Measurements from ENCODE around the gene PRR20C.
"Not testable (repeated sequence)": the region's sequence is repeated elsewhere in the genome, so short reads cannot be mapped to it uniquely, and the experiment has no call there.

DNA sequence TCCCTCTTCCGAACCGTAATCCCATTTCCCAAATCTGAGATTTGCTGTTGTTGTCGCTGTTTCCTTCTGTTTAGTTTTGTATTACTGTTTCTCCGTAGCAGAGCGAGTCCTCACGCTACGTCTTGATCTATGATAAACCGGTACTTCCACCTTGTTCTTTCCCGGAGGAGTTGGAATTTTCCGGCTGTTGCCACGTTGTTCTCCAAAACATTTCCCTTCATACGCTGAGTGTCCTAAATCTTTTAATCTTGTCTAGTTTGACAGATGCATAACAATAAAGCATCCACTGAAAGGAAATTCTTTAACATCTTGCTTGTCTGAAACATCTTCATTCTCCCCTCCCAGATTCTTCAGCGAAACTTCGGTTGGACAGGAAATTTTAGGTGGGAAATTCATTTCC, 5.8 kb upstream of the PRR20C start:
- TF ChIP-seq, protein P1, sequence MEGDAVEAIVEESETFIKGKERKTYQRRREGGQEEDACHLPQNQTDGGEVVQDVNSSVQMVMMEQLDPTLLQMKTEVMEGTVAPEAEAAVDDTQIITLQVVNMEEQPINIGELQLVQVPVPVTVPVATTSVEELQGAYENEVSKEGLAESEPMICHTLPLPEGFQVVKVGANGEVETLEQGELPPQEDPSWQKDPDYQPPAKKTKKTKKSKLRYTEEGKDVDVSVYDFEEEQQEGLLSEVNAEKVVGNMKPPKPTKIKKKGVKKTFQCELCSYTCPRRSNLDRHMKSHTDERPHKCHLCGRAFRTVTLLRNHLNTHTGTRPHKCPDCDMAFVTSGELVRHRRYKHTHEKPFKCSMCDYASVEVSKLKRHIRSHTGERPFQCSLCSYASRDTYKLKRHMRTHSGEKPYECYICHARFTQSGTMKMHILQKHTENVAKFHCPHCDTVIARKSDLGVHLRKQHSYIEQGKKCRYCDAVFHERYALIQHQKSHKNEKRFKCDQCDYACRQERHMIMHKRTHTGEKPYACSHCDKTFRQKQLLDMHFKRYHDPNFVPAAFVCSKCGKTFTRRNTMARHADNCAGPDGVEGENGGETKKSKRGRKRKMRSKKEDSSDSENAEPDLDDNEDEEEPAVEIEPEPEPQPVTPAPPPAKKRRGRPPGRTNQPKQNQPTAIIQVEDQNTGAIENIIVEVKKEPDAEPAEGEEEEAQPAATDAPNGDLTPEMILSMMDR (IDR thresholded peaks at IDR 0.05), result not testable (repeated sequence)
- TF ChIP-seq ZFX (IDR thresholded peaks at IDR 0.05; ENCODE audit: borderline replicate concordance), result not testable (repeated sequence)
